ENCODE measurements around the gene KANSL1. TPM values are rescaled to one million over a fixed set of nuclear protein-coding genes. Genes with fewer than 3 reads are reported as not detected.
"Not testable (repeated sequence)": the region's sequence is repeated elsewhere in the genome, so short reads cannot be mapped to it uniquely, and the experiment has no call there.

KANSL1 gene
- total RNA-seq, 1 donor = 63.2 TPM

GRCh38 chr17:46117117-46117516, 76.1 kb downstream of the KANSL1 start:
- TF ChIP-seq, protein P1, sequence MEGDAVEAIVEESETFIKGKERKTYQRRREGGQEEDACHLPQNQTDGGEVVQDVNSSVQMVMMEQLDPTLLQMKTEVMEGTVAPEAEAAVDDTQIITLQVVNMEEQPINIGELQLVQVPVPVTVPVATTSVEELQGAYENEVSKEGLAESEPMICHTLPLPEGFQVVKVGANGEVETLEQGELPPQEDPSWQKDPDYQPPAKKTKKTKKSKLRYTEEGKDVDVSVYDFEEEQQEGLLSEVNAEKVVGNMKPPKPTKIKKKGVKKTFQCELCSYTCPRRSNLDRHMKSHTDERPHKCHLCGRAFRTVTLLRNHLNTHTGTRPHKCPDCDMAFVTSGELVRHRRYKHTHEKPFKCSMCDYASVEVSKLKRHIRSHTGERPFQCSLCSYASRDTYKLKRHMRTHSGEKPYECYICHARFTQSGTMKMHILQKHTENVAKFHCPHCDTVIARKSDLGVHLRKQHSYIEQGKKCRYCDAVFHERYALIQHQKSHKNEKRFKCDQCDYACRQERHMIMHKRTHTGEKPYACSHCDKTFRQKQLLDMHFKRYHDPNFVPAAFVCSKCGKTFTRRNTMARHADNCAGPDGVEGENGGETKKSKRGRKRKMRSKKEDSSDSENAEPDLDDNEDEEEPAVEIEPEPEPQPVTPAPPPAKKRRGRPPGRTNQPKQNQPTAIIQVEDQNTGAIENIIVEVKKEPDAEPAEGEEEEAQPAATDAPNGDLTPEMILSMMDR (IDR thresholded peaks at IDR 0.05; ENCODE audit: insufficient read depth, low read length) = no peak
- H3K4me3 ChIP-seq (ENCODE audit: low read depth, low read length) = no peak overlapping the region
- DNase-seq (ENCODE audit: low read depth) = no peak

DNA sequence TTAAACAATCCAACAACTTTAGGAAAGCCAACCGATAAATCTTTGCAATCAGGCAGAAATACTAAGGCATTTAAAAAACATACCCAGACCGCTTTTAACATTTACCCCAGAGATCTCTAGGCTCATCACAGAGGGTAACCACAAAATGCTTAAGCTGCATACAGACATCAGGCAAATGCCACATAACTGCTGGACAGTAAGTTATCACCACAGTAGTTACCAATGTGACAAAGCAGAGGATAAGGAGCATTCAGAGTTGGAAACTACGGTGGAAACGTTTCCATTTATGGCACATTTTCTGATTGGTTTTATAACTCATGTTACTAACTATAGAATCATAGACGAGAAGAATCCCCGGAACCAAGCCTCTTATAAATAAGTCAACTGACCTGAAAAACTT, 77.5 kb downstream of the KANSL1 start:
- no peak overlapping the region for H3K4me3 ChIP-seq (ENCODE audit: low read depth, low read length)
- DNase-seq (ENCODE audit: low read depth) = peak; percentile 40
- TF ChIP-seq, protein P1 (IDR thresholded peaks at IDR 0.05; ENCODE audit: insufficient read depth, low read length) = no peak

DNA sequence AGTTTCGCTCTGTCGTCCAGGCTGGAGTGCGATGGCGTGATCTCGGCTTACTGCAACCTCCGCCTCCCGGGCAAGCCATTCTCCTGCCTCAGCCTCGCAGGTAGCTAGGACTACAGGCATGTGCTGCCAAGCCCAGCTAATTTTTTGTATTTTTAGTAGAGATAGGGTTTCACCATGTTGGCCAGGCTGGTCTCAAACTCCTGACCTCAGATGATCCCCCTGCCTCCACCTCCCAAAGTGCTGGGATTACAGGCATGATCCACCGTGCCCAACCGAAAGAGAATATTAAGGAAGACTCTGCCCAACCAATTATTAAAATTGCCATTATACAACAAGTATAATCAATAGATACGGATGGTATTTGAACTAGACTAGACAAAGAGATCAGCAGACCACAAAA, 82.0 kb downstream of the KANSL1 start:
- DNase-seq (ENCODE audit: low read depth); H3K4me3 ChIP-seq (ENCODE audit: low read depth, low read length): not testable (repeated sequence)

DNA sequence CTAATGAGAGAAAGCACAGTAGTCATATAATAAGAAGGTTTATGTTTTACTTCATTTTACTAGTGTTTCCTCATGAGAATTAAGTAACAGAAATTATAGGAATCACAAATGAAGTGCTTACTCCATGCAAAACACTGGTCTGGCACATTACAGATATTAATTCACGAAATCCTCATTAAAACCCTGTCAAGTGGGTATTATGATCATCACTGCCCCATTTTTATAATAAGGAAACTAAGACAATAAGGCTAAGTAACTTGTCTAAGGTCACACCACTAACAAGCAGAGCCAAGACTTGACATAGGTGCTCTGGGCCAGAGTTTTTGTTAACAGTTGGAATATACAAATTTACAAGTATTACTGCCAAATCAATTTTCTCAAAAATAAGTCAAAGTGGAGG, 83.0 kb downstream of the KANSL1 start:
- TF ChIP-seq, protein P1 (IDR thresholded peaks at IDR 0.05; ENCODE audit: insufficient read depth, low read length) = no peak
- no peak overlapping the region for H3K4me3 ChIP-seq (ENCODE audit: low read depth, low read length)

GRCh38 chr17:46109603-46110189, 83.5 kb downstream of the KANSL1 start:
- TF ChIP-seq, protein P1 (IDR thresholded peaks at IDR 0.05; ENCODE audit: insufficient read depth, low read length) = no peak
- no peak overlapping the region for H3K4me3 ChIP-seq (ENCODE audit: low read depth, low read length)
- no peak for DNase-seq (ENCODE audit: low read depth)

More for the DNA sequence above, 83.0 kb downstream of the KANSL1 start:
- no peak for DNase-seq (ENCODE audit: low read depth)

DNA sequence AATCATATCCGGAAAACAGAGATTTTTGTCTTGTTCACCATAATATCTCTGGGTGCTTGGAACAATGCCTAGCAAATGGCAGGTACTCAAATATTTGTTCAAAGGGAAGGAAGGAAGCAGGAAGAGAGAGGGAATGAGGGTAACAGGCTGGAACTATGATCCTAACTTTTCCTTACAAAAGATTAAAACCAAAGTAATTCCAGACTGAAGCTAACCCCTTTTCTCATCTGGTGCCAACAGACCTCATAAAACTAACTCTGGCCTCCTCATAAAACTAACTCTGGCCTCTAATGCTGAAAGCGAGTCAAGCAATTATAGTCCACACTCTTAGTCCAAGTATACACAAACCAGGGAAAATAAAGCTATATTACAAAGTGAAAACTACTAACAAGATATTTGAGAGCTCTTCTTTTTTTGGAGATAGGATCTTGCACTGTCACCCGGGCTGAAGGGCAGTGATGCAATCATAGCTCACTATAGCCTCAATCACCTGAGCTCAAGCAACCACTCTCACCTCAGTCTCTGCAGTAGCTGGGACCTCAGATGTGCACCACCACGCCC, 84.6 kb downstream of the KANSL1 start:
- TF ChIP-seq, protein P1 (IDR thresholded peaks at IDR 0.05; ENCODE audit: insufficient read depth, low read length) = no peak
- no peak for DNase-seq (ENCODE audit: low read depth)
- no peak overlapping the region for H3K4me3 ChIP-seq (ENCODE audit: low read depth, low read length)

- TF ChIP-seq, protein P1 (IDR thresholded peaks at IDR 0.05; ENCODE audit: insufficient read depth, low read length) = no peak
- no peak for DNase-seq (ENCODE audit: low read depth)
- H3K4me3 ChIP-seq (ENCODE audit: low read depth, low read length) = no peak overlapping the region
Observed at GRCh38 chr17:46108120-46108519, 85.1 kb downstream of the KANSL1 start.

Data from fibroblast of the aortic adventitia (primary cell).